GM04504 (cell line): ENCODE data around the gene ACOXL.

Source experiments
- DNase-seq: peaks from one replicate; pipeline ENCODE4 v3.0.0-alpha.2; 2012; ENCODE audit warnings: low read depth

ACOXL gene

GRCh38 chr2:111135910-111136297 lies 403.5 kb downstream of the ACOXL start:
- DNase-seq: no peak

- DNase-seq: no peak
Measured at GRCh38 chr2:111138839-111139238, 406.5 kb downstream of the ACOXL start.

- DNase-seq: no peak
Measured at GRCh38 chr2:111139637-111140317, 407.4 kb downstream of the ACOXL start.

GRCh38 chr2:111140815-111141214 lies 408.4 kb downstream of the ACOXL start:
- DNase-seq: no peak

GRCh38 chr2:111142101-111142500 lies 409.7 kb downstream of the ACOXL start:
- no peak for DNase-seq

- no peak for DNase-seq
Measured at GRCh38 chr2:111143107-111143842, 410.9 kb downstream of the ACOXL start.

GRCh38 chr2:111143843-111144198 lies 411.4 kb downstream of the ACOXL start:
- no peak for DNase-seq

GRCh38 chr2:111145103-111145760 lies 412.9 kb downstream of the ACOXL start:
- DNase-seq: no peak

GRCh38 chr2:111145951-111146350 lies 413.6 kb downstream of the ACOXL start:
- DNase-seq: no peak

- DNase-seq: no peak
Measured at GRCh38 chr2:111148225-111148873, 416.0 kb downstream of the ACOXL start.

GRCh38 chr2:111148925-111149324 lies 416.6 kb downstream of the ACOXL start:
- DNase-seq: no peak

GRCh38 chr2:111149882-111150455 lies 417.6 kb downstream of the ACOXL start:
- no peak for DNase-seq

GRCh38 chr2:111154758-111155157 lies 422.4 kb downstream of the ACOXL start:
- DNase-seq: no peak

- no peak for DNase-seq
Measured at GRCh38 chr2:111155610-111156009, 423.2 kb downstream of the ACOXL start.

- no peak for DNase-seq
Measured at GRCh38 chr2:111156529-111156928, 424.2 kb downstream of the ACOXL start.

GRCh38 chr2:111157071-111157661 lies 424.8 kb downstream of the ACOXL start:
- DNase-seq: no peak

- no peak for DNase-seq
Measured at GRCh38 chr2:111157798-111158197, 425.4 kb downstream of the ACOXL start.

- DNase-seq: no peak
Measured at GRCh38 chr2:111159641-111160040, 427.3 kb downstream of the ACOXL start.

GRCh38 chr2:111160758-111161157 lies 428.4 kb downstream of the ACOXL start:
- peak; percentile 69 for DNase-seq

- no peak for DNase-seq
Measured at GRCh38 chr2:111161971-111162370, 429.6 kb downstream of the ACOXL start.

- no peak for DNase-seq
Measured at GRCh38 chr2:111162718-111163331, 430.5 kb downstream of the ACOXL start.

- DNase-seq: no peak
Measured at GRCh38 chr2:111164078-111164477, 431.7 kb downstream of the ACOXL start.
